HG03439 (cell line): Measurements from ENCODE around the gene PLN.

ENCODE experiments used
- ATAC-seq: cut with Tn5 transposase; IDR thresholded peaks from one replicate; pipeline ENCODE4 v1.9.1; 2021; ENCODE audit warnings: mild to moderate bottlenecking, moderate library complexity; ENCODE audit not compliant: unreplicated experiment

PLN gene

DNA sequence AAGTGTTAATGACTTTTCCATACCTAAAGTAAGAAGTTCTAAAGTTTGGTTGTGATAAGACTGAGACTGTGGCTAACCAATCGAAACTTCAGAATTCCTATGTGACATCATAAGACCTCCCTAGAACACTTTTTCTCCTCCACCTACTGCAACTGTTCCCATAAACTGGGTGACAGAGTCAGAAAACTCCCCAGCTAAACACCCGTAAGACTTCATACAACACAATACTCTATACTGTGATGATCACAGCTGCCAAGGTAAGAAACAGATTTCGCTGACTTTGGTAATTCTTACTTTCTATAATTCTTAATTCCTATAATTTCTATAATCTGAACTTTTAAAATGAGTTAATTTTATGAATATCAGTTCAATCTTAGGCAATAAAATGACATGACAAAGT is at the start of gene PLN:
Gene PLN (plus strand): TSS at position 161 of the 400 bp plus-strand sequence. CDS start 10,626 bp downstream, outside the sequence.
- ATAC-seq = no peak

DNA sequence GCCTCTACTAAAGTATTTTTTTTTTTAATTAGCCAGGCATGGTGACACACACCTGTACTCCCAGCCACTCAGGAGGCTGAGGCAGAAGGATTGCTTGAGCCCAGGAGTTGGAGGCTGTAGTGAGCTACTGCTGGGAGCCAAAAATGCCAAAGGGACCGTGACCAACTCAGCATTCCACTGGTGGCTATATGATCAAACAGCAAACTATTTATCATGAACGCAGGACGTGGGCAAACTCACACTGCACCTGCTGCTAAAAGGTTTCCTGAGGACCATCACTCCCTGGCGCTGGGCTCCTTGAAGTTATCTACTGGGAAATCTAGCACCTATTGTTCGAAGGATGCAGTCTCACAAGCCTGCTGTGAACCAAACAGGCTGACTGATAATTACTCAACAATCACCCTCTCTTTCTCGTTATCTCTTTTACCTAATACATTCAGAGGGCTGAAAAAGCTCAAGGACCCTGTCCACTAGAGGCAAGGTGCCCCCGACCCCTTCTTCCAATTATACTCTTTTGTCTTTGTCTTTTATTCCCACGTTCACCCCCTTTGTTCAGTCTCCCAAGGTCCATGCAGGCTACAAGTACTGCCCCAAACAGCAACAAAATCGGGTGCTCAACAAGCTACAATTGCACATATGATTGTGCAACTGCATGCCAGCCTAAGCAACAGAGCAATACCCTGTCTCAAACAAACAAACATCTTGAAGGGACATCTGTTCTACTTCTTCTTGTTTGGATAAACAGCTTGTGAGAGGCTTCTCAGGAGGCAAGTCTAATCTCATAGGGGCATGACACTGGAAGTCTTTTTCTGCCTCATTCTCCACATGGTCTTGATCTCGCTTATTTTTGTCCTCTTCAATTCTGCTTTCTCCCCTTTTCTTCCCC is 47.7 kb upstream of the PLN start:
- no peak for ATAC-seq

DNA sequence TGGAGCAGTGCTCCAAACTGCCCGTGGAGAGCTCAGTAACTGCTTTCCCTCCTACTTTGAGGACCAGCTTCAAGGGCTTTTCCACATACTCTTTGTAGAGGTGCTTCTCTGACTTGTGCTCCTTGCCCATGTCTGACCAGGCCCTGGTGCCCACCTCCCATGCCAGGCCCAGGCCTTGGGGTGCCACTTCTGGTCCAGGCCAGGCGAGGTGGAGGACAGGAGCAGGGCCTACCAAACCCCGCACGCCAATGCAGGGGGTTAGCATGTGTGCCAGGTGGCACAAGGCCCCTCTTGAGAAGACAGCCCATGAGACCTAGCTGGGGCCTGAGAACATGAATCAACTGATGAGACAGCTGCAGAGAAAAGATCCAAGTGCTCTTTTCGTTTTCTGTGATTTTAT is 47.0 kb upstream of the PLN start:
- no peak for ATAC-seq

DNA sequence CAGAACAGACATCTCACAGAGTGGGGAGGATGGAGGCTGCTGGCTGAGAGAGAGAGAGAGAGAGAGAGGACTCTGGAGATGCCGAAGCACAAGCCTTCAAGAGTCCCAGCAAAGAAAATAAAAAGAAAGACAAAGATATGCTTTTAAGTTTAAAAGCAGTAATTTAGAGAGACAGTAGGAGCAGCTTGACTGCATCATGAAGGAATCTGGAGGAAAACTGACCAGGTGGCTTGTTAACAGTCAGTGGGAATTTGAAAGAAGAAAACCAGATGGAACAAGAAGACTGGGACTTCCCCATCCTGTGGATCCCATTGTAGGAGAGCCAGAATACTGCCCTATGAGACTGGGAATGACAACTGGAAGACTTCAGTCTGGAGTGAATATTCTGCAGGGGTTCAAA is 46.3 kb upstream of the PLN start:
- ATAC-seq = no peak

DNA sequence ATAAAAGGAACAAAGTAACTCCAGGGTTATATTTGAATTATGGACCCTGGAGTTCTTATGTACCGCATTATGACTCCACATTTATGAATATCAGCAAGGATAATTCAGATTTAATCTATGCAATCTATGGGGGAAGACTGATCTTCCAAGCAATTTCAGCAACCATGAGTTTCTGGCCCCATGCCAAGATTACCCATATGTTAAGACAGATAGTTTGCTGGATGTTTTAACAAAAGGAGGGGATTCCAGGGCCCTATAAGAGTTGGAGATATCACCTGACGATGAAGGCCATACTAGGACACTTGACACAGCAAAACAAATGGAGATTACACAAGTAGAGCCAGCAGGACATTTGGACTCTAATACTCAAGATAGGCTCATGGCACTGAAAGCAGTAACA is 45.9 kb upstream of the PLN start:
- ATAC-seq = no peak

DNA sequence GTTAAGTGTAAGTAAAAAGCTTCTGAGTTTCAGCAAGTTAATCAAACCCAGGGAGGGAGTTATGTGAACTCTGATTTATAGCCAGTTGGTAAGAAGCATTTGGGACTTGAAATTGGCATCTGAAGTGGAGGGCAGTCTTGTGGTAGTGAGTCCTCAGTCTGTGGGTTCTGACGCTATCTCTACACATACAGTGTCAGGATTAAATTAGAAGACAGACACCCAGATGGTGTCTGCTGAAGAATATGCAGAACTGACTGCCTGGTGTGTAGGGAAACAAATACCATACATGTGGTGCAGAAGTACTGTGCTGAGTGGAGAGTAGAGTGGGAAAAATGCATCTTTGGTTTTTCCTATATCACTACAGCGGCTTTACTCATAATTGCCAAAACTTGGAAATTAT is 43.5 kb upstream of the PLN start:
- no peak for ATAC-seq

DNA sequence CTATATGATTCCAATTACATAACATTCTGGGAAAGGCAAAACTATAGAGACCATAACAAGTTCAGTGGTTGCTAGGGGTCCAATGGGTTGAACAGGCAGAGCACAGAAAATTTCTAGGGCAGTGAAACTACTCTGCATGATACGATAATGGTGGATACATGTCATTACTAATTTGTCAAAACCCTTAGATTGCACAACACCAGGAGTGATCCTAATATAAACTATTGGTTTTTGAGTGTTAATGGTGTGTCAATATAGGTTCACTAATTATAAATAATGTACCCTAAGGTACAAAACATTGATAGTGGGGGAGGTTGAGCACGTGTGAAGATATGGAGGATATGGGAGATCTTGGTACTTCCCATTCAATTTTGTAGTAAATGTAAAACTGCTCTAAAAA is 42.4 kb upstream of the PLN start:
- ATAC-seq = no peak

DNA sequence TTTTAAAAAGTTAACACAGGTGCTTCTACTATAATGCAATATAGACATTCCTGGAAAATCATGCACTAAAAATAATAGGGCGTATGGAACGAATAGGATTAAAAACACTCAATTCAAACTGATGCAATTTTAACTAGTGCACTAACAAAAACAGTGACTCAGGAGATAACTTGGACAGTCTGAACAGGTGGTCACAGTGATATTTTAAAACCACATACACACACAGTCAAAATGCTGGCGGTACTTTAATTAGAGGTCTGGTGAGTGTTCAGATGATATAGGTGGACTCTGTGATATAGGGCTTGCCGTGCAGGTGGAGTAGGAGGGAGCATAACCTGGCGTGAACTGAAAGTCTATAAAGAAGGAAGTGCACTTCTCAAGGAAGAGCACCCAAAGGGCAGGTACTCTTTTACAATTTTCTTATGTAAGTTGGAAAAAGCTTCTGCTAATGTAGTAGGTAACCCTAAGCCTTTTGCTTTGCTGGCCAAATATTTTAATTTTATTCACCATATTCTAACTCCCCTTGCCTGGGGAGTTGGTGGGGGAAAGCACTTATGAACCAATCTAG is 41.9 kb upstream of the PLN start:
- no peak for ATAC-seq

DNA sequence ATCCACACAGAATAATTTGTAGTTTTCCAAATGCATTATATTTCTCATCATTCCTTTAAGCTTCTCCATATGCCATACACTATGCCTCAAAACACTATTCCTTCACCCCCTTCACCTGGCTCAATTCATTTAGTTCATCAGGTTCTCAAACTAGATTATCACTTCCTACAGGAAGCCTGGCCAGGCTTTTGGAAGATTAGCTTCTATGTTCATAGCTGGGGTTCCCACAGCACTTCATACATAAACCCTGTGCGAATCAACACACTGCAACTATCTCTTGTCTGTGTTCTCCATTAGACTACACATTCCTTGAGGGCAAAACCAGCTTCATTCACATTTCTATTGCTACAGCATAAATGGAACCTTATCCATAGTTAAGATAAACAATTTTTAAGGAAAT is 40.5 kb upstream of the PLN start:
- no peak for ATAC-seq

DNA sequence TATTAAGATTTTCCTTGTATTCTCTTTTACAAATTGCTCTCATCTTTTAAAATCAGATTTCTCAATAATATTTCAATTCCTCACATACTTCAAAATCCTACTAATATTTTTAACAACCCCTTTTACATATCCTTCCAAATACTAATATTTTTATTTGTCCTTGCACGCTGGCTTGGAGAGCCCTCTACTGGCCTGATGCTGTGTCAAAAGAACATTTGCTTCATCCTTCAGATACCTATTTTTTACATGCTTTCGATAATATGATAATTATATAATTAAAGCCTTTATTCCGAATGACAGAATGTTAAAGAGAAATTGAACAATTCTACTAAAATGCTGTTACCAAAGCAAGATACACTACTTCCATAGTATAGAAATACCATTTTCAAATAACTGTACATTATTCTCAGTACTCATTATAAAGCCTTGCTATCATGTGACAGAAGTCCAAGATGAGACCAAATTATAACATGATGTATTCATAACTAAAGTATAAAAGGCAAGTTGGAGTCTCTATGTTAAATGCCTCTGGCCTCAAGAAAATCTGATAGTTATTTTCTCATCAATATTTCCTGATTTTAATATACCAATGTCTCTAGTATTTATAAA is 39.0 kb upstream of the PLN start:
- ATAC-seq = no peak

DNA sequence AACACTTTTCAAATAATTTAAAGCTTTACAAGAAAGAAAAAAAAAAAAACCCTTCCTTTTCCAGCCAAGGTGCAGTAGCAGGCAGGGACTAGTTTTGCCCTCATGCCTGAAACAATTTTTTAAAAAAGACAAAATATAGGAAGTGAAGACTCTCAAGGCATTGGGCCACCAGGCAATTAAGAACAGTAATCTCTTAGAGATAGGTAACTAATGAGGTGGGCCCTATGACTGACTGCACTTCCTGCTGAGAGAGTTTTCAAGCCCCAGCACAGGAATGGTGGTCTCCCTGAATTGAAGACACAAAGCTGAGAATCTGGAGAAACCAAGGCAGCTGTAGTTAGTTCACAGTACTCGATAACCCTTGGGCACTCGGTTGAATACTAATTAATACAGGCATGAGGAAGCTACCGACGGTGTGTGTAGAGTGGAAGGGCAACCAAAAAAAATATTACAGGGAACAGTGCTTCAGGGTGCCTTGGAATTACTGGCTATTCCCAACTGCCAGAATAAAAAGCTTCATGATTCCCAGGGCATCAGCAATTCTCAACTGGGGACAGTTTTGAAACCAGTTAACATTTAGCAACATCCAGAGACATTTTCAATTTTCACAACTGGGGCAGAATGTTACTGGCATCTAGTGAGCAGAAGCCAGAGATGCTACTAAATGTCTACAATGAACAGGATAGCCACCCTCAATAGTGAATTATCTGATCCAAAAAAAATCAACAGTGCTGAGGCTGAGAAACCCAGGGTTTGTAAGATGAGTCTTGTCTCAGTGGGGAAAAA is 36.0 kb upstream of the PLN start:
- ATAC-seq = no peak

DNA sequence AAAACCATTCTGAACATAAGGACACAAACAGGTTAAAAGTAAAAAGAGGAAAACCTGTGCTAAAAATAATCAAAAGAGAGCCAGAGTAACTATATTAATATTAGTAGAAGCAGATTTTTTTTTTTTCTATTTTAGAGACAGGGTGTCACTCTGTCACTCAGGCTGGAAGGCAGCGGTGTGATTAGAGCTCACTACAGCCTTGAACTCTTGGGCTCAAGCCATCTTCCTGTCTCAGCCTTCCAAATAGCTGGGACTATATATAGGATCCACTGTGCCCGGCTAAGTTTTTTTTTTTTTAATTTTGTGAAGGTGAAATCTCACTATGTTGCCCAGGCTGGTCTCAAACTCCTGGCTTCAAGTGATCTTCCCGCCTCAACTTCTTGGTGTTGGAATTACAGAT is 33.4 kb upstream of the PLN start:
- no peak for ATAC-seq

DNA sequence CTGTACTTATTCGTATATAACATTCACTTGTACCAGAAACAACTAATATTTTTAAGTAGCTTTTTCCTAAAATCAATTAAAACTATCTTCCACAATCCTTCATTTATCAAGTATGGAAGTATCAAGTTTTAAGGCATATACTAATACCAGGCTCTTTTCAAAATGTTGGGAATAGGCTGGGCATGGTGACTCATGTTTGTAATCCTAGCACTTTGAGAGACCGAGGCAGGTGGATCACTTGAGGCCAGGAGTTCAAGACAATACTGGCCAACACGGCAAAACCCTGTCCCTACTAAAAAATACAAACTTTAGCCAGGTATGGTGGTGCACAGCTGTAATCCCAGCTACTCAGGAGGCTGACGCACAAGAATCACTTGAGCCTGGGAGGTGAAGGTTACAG is 25.7 kb upstream of the PLN start:
- ATAC-seq = no peak

DNA sequence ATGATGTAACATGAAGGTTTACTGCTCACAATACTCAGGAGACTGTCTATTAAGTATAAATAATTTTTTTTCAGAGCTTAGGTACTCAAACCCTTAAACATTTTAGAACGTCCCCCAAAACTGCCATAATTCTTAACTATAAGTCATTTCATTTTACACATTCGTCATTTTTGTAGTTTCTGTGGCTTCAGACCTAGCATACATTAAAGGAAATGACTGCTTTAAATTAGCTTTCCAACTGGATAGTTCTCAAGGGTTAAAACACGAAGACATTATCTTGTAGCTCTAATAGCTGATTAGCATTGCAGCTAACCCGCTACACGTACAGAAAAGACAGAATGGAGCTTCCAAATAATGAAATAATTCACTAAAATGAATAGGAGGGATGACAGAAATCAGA is 24.9 kb upstream of the PLN start:
- no peak for ATAC-seq

DNA sequence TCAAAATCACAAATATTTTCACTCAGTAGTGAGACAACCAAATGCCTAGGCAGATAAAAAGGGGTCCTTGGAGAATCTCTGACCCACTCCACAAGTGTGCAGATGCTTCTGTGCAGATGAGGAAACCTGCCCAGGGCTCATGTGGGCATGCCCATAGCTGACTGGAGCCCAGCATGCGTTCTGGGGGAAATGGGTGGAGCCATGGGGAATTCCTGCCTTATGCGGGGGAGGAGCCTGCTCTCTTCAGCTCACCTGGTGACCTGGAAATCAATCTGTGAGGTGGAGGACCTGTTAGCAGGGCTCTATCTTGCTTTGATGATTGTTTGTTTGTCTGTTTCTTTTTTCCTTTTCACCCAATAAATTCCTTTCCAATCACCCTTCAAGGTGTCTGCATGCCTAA is 23.4 kb upstream of the PLN start:
- ATAC-seq = no peak

DNA sequence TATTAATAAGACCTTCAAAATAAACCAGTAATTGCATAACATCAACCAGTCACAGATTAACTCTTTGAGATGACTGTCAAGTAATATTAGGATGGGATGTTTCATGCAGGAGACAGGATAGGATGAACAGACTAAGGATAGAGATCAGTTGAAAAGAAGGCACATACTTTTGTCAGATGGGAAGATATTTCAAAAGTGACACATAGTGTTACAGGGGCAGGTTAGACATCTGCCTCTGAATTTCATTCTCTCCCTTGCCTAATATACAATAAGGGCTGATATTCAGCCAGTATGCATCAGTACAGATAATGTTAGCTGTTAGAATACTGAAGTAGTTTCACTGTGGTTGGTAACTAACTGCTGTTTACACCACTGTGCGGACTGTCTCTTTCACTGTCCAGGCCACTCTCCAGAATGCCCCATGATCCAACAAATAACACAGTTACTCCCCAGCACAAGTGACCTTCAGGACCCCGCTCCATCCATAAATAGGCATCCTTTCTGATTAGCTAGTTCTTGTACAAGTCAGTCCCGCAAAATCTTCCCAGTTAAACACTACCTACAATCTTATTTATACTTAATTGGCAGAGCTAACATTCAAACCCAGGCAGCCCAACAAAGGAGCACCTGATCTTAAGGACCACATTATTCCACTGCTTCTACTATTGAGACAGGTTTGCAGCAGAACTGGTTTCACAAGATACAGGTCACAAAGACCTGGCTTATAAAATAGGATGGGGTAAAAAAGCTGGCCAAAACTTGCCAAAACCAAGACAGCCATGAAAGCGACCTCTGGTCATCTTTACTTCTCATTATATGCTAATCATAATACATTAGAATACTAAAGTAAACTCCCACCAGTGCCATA is 21.9 kb upstream of the PLN start:
- no peak for ATAC-seq

DNA sequence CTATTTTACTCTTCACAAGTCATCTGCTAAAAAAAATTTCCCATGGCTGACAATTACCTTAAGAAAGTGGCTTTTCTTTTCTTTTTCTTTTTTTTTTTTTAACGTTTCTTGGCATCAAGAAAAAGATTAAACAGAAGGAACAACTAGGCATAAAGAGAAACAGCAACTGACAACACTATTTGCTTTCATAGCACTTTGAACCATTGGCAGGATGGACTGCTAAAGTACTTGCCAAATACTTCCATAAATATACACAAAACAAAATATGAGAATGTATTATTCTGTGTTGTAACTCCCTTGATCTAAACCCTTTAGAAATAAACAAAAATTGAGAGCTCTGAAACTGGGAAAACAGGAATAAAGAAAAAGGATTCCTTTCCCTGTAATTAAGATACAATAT is 20.0 kb upstream of the PLN start:
- ATAC-seq = no peak

DNA sequence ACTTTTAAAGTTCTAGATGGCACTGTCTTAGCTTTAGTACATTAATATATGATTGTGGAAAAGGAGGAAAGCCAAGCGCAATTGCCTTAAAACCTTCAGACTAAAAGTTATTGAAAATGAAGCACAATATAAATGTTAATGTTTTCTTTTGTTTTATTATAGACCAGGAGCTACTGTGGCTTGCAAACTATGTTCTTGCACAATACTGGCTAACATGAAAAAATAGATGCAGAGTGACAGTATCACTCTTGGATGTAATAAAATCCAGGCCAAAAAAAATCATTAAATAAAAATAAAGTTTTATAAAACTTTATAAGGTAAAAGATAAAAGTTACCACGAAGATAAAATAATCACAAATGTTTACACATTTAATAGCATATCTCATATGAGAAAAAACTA is 18.3 kb upstream of the PLN start:
- ATAC-seq = no peak

DNA sequence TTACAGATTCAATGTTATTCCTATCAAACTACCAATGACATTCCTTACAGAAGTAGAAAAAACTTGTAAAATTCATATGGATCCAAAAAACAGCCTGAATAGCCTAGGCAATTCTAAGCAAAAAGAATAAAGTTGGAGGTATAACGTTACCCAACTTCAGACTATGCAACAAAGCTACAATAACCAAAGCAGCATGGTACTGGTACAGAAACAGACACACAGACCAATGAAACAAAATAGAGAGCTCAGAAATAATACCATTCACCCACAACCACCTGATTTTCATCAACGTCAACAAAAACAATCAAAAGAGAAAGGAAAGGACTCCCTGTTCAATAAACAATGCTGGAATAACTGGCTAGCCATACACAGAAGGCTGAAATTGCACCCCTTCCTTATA is 17.2 kb upstream of the PLN start:
- ATAC-seq = no peak

DNA sequence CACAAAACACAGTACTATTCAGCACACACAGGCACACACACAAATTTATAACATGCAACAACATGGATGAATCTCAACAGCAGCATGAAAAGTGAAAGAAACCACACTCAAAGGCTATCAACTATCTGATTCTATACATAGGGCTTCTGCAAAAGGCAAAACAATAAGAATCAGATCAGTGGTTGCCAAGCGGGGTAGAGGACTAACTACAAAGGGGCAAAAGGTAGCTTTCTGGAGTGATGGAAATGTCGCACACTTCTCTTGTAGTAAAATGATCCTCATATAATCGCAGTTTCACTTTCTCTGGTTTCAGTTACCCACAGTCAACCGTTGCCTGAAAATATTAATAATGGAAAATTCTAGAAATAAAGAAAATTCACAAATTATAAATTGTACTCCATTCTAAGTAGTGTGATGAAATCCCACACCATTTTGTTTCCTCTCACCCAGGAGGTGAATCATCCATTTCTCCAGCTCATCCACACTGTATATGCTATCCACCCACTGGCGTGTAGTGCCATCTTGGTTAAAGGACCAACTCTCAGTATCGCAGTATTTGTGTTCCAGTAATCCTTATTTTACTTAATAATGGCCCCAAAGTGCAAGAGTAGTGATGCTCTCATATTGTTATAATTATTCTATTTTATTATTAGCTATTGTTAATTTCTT is 12.8 kb upstream of the PLN start:
- ATAC-seq = no peak
